Tongue (tissue), 2 donors: ENCODE results near the gene GALK1. TPM values are rescaled to one million over a fixed set of nuclear protein-coding genes. Genes with fewer than 3 reads are reported as not detected.

Experiments
- DNase-seq: peaks from one replicate; pipeline ENCODE4 v3.0.0-alpha.2; 2015
- total RNA-seq: library from RNA; depleted of rRNA; stranded (reverse); fragments of >200 nt; gene quantifications from one replicate; pipeline ENCODE4 v1.2.3, GENCODE V29; 2014

Gene GALK1
- total RNA-seq, 1 donor from 2014 or later = 17.6 TPM

- DNase-seq = peak; percentile 88
Measured at GRCh38 chr17:75749545-75750389, 15.2 kb downstream of the GALK1 start.

- no peak for DNase-seq
Measured at GRCh38 chr17:75748706-75749105, 16.3 kb downstream of the GALK1 start.

GRCh38 chr17:75743625-75744206, 21.3 kb downstream of the GALK1 start:
- no peak for DNase-seq

- no peak for DNase-seq
Measured at GRCh38 chr17:75742337-75742736, 22.7 kb downstream of the GALK1 start.

GRCh38 chr17:75740631-75741077, 24.3 kb downstream of the GALK1 start:
- DNase-seq = no peak

GRCh38 chr17:75740215-75740614, 24.8 kb downstream of the GALK1 start:
- DNase-seq = no peak

GRCh38 chr17:75739801-75740200, 25.2 kb downstream of the GALK1 start:
- no peak for DNase-seq

- no peak for DNase-seq
Measured at GRCh38 chr17:75739174-75739573, 25.8 kb downstream of the GALK1 start.

- no peak for DNase-seq
Measured at GRCh38 chr17:75738218-75738802, 26.7 kb downstream of the GALK1 start.

GRCh38 chr17:75737133-75737962, 27.6 kb downstream of the GALK1 start:
- DNase-seq = no peak

GRCh38 chr17:75736173-75736835, 28.7 kb downstream of the GALK1 start:
- no peak for DNase-seq

GRCh38 chr17:75734674-75735294, 30.2 kb downstream of the GALK1 start:
- no peak for DNase-seq

- DNase-seq = no peak
Measured at GRCh38 chr17:75733471-75733870, 31.5 kb downstream of the GALK1 start.

- no peak for DNase-seq
Measured at GRCh38 chr17:75731716-75732498, 33.1 kb downstream of the GALK1 start.

- no peak for DNase-seq
Measured at GRCh38 chr17:75731086-75731715, 33.8 kb downstream of the GALK1 start.

GRCh38 chr17:75730065-75730464, 34.9 kb downstream of the GALK1 start:
- DNase-seq = no peak

- DNase-seq = no peak
Measured at GRCh38 chr17:75729351-75729750, 35.6 kb downstream of the GALK1 start.

- no peak for DNase-seq
Measured at GRCh38 chr17:75727391-75727790, 37.6 kb downstream of the GALK1 start.

GRCh38 chr17:75725504-75725903, 39.5 kb downstream of the GALK1 start:
- no peak for DNase-seq
